ENCODE results near the gene TNFRSF11A. TPM values are rescaled to one million over a fixed set of nuclear protein-coding genes. Genes with fewer than 3 reads are reported as not detected.

The TNFRSF11A gene
- total RNA-seq, 1 donor from 2014 or later, result 0.75 TPM

DNA sequence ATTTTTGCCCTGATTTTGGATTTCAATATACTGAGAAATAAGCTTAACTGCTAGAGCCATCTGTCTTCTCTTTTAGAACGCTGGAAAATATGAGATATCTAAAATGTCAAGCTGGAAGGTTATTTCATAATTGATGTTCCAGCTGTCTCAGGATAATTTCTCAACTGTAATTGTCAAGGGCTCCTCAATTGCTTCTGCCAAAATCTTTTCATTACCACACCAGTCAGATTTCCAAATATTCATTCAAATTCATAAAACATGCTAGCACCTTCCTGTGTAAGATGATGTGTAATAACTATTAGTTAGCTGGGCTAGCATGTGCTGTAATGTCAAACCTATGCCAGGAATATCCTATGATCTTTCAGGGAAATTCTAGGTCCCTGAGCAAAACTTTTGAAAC lies 88.1 kb downstream of the TNFRSF11A start:
- no peak overlapping the region for H3K4me3 ChIP-seq (ENCODE audit: insufficient read depth, low read depth, low read length)
- FAIRE-seq (no peak), DNase-seq (ENCODE audit: low read depth) (no peak)
- no peak overlapping the region for H3K9ac ChIP-seq (ENCODE audit: low read length)
- no peaks in the 10 kb centered on the region for H3K79me2 ChIP-seq (ENCODE audit: insufficient read depth, low read length)
- H3K9me3 ChIP-seq (ENCODE audit: insufficient read depth, low read depth, low read length), result no peaks in the 10 kb centered on the region
- no peaks in the 10 kb centered on the region for H3K36me3 ChIP-seq (ENCODE audit: insufficient read depth, low read length)
- H3K36me3 Mint-ChIP-seq (ENCODE audit: low read depth, unreplicated experiment), result no peaks in the 10 kb centered on the region
- H3K4me1 ChIP-seq (ENCODE audit: insufficient read depth, low read length), result no peaks in the 10 kb centered on the region
- peaks cover 4% of the 10 kb centered on the region for H3K9me3 Mint-ChIP-seq (ENCODE audit: unreplicated experiment)
- no peak for TF ChIP-seq EZH2 (IDR thresholded peaks at IDR 0.05; ENCODE audit: insufficient read depth, low read length)
- TF ChIP-seq, protein P1, sequence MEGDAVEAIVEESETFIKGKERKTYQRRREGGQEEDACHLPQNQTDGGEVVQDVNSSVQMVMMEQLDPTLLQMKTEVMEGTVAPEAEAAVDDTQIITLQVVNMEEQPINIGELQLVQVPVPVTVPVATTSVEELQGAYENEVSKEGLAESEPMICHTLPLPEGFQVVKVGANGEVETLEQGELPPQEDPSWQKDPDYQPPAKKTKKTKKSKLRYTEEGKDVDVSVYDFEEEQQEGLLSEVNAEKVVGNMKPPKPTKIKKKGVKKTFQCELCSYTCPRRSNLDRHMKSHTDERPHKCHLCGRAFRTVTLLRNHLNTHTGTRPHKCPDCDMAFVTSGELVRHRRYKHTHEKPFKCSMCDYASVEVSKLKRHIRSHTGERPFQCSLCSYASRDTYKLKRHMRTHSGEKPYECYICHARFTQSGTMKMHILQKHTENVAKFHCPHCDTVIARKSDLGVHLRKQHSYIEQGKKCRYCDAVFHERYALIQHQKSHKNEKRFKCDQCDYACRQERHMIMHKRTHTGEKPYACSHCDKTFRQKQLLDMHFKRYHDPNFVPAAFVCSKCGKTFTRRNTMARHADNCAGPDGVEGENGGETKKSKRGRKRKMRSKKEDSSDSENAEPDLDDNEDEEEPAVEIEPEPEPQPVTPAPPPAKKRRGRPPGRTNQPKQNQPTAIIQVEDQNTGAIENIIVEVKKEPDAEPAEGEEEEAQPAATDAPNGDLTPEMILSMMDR (IDR thresholded peaks at IDR 0.05; ENCODE audit: insufficient read depth, low read depth, low read length), result no peak
- no peaks in the 10 kb centered on the region for H3K27me3 Mint-ChIP-seq (ENCODE audit: low read depth, unreplicated experiment)
- H3K4me3 Mint-ChIP-seq (ENCODE audit: unreplicated experiment), result no peak overlapping the region
- no peaks in the 10 kb centered on the region for H4K20me1 ChIP-seq (ENCODE audit: insufficient read depth, low read length)
- H3K27ac ChIP-seq (ENCODE audit: low read depth, low read length), result no peak overlapping the region
- H2AFZ ChIP-seq (ENCODE audit: low read depth, low read length), result no peak overlapping the region
- peaks cover 9% of the 10 kb centered on the region for H3K27me3 ChIP-seq (ENCODE audit: insufficient read depth, low read length)
- H3K27ac Mint-ChIP-seq (ENCODE audit: unreplicated experiment), result no peak overlapping the region
- H3K4me2 ChIP-seq (ENCODE audit: low read length), result no peak overlapping the region
- no peaks in the 10 kb centered on the region for H3K4me1 Mint-ChIP-seq (ENCODE audit: low read depth, unreplicated experiment)

DNA sequence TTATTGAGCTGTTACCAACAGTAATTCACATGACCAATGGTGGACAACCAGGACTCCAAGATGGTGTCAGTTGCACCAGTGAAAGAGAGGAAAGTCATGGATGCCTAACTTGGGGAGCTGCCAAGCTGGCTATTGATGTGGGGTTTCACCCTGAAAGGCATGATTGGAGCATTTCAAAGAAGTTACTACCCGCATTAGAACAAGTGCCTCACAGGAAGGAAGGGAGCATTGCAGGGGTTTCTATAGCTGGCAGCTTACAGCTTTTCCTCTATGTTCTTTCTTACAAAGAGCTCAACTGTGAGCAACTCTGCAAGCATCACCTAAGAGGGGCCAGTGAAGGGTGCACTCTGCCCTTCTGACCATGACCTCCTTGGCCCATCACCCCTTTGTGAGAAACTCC lies 93.1 kb downstream of the TNFRSF11A start:
- Histone ChIP-seq H3K79me2 (ENCODE audit: insufficient read depth, low read length) (no peaks in the 10 kb centered on the region), H3K4me2 (ENCODE audit: low read length) (no peak overlapping the region), H3K4me3 (ENCODE audit: insufficient read depth, low read depth, low read length) (no peak overlapping the region), H3K36me3 (ENCODE audit: insufficient read depth, low read length) (no peaks in the 10 kb centered on the region), H4K20me1 (ENCODE audit: insufficient read depth, low read length) (no peaks in the 10 kb centered on the region), H3K9ac (ENCODE audit: low read length) (no peak overlapping the region), H3K9me3 (ENCODE audit: insufficient read depth, low read depth, low read length) (no peaks in the 10 kb centered on the region), H2AFZ (ENCODE audit: low read depth, low read length) (no peak overlapping the region), H3K4me1 (ENCODE audit: insufficient read depth, low read length) (peaks cover 11% of the 10 kb centered on the region), H3K27ac (ENCODE audit: low read depth, low read length) (no peak overlapping the region), H3K27me3 (ENCODE audit: insufficient read depth, low read length) (no peaks in the 10 kb centered on the region)
- FAIRE-seq (no peak), DNase-seq (ENCODE audit: low read depth) (no peak)
- Mint-ChIP-seq H3K4me3 (ENCODE audit: unreplicated experiment) (no peak overlapping the region), H3K27ac (ENCODE audit: unreplicated experiment) (no peak overlapping the region), H3K36me3 (ENCODE audit: low read depth, unreplicated experiment) (no peaks in the 10 kb centered on the region), H3K4me1 (ENCODE audit: low read depth, unreplicated experiment) (peaks cover 8% of the 10 kb centered on the region), H3K27me3 (ENCODE audit: low read depth, unreplicated experiment) (no peaks in the 10 kb centered on the region), H3K9me3 (ENCODE audit: unreplicated experiment) (no peaks in the 10 kb centered on the region)
- TF ChIP-seq, protein P1 (IDR thresholded peaks at IDR 0.05; ENCODE audit: insufficient read depth, low read depth, low read length), result no peak
- TF ChIP-seq EZH2 (IDR thresholded peaks at IDR 0.05; ENCODE audit: insufficient read depth, low read length), result no peak

DNA sequence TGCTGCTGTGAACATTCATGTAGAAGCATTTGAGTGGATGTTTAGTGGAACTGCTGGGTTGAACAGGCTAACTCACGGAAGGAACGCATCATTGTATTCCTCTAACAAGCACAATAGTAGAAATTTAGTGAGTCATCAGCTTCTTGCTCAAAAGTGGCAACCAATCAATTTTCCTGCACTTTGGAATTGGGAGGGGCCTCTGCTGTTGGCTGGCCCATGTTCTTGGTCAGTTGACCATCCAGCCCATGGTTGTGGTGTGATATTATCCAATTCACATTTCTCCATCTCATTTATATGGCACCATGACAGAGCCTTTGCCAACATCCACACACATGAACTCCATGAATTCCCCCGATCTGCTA lies 95.0 kb downstream of the TNFRSF11A start:
- peak overlapping the region; percentile 43 for H3K27ac ChIP-seq (ENCODE audit: low read depth, low read length)
- no peaks in the 10 kb centered on the region for H4K20me1 ChIP-seq (ENCODE audit: insufficient read depth, low read length)
- FAIRE-seq, result no peak
- TF ChIP-seq, protein P1 (IDR thresholded peaks at IDR 0.05; ENCODE audit: insufficient read depth, low read depth, low read length), result no peak
- TF ChIP-seq EZH2 (IDR thresholded peaks at IDR 0.05; ENCODE audit: insufficient read depth, low read length), result no peak
- Mint-ChIP-seq H3K4me3 (ENCODE audit: unreplicated experiment) (no peak overlapping the region), H3K4me1 (ENCODE audit: low read depth, unreplicated experiment) (peaks cover 8% of the 10 kb centered on the region), H3K27me3 (ENCODE audit: low read depth, unreplicated experiment) (no peaks in the 10 kb centered on the region), H3K36me3 (ENCODE audit: low read depth, unreplicated experiment) (no peaks in the 10 kb centered on the region), H3K9me3 (ENCODE audit: unreplicated experiment) (no peaks in the 10 kb centered on the region), H3K27ac (ENCODE audit: unreplicated experiment) (peak overlapping the region; percentile 54)
- no peaks in the 10 kb centered on the region for H3K27me3 ChIP-seq (ENCODE audit: insufficient read depth, low read length)
- H3K4me1 ChIP-seq (ENCODE audit: insufficient read depth, low read length), result peaks cover 14% of the 10 kb centered on the region
- no peaks in the 10 kb centered on the region for H3K79me2 ChIP-seq (ENCODE audit: insufficient read depth, low read length)
- no peaks in the 10 kb centered on the region for H3K36me3 ChIP-seq (ENCODE audit: insufficient read depth, low read length)
- H3K9me3 ChIP-seq (ENCODE audit: insufficient read depth, low read depth, low read length), result no peaks in the 10 kb centered on the region
- DNase-seq (ENCODE audit: low read depth), result peak; percentile 60
- H3K9ac ChIP-seq (ENCODE audit: low read length), result no peak overlapping the region
- no peak overlapping the region for H2AFZ ChIP-seq (ENCODE audit: low read depth, low read length)
- no peak overlapping the region for H3K4me3 ChIP-seq (ENCODE audit: insufficient read depth, low read depth, low read length)
- H3K4me2 ChIP-seq (ENCODE audit: low read length), result peak overlapping the region; percentile 63

All from astrocyte (in vitro differentiated cells and primary cell).